KMS-11 (cell line): ENCODE measurements around the gene ZDHHC22.

ENCODE experiments used
- H2AFZ ChIP-seq: fragments of 200-600 bp; sonication (generic); 2 replicates; pipeline ENCODE4 v1.6.1; 2016; ENCODE audit warnings: antibody characterized with exemption, mixed run types, low read depth
- H3K27ac ChIP-seq: fragments of 200-600 bp; sonication (generic); 2 replicates; pipeline ENCODE4 v1.6.1; 2016; ENCODE audit warnings: mild to moderate bottlenecking, mixed run types
- H3K27me3 ChIP-seq: fragments of 200-600 bp; sonication (generic); 2 replicates; pipeline ENCODE4 v1.6.1; 2017; ENCODE audit warnings: mild to moderate bottlenecking, low read depth, mixed run types, moderate library complexity; ENCODE audit not compliant: insufficient read depth
- H3K36me3 ChIP-seq: fragments of 200-600 bp; sonication (generic); 2 replicates; pipeline ENCODE4 v1.6.1; 2017; ENCODE audit warnings: mild to moderate bottlenecking, mixed run types; ENCODE audit not compliant: insufficient read depth
- H3K4me1 ChIP-seq: fragments of 200-600 bp; sonication (generic); 2 replicates; pipeline ENCODE4 v1.6.1; 2016; ENCODE audit warnings: mild to moderate bottlenecking, low read depth, mixed run types; ENCODE audit not compliant: poor library complexity, severe bottlenecking
- H3K4me2 ChIP-seq: fragments of 200-600 bp; sonication (generic); 2 replicates; pipeline ENCODE4 v1.7.0; 2016; ENCODE audit warnings: mild to moderate bottlenecking, mixed run types
- H3K4me3 ChIP-seq: fragments of 200-600 bp; sonication (generic); IDR thresholded peaks from 2 replicates; pipeline ENCODE4 v1.6.1; 2017; ENCODE audit warnings: low read depth, low read length, mixed read lengths; ENCODE audit not compliant: insufficient read depth
- H3K79me2 ChIP-seq: fragments of 200-600 bp; sonication (generic); 2 replicates; pipeline ENCODE4 v1.6.1; 2016; ENCODE audit warnings: low read depth, mixed run types; ENCODE audit not compliant: insufficient read depth
- H3K9ac ChIP-seq: fragments of 200-600 bp; sonication (generic); 2 replicates; pipeline ENCODE4 v1.6.1; 2016; ENCODE audit warnings: mild to moderate bottlenecking, mixed run types
- H4K20me1 ChIP-seq: fragments of 200-600 bp; sonication (generic); 2 replicates; pipeline ENCODE4 v1.6.1; 2016; ENCODE audit warnings: mild to moderate bottlenecking, mixed run types; ENCODE audit not compliant: insufficient read depth
- CTCF ChIP-seq: fragments of 200-600 bp; sonication (generic); conservative IDR thresholded peaks from 2 replicates; pipeline ENCODE4 v1.6.1; 2017; ENCODE audit warnings: low read depth, mild to moderate bottlenecking, antibody characterized with exemption, low read length, moderate library complexity, mixed read lengths

The ZDHHC22 gene

GRCh38 chr14:77181603-77182437, 40.2 kb upstream of the ZDHHC22 start, which contains the start of gene TMEM63C:
Gene TMEM63C (plus strand): TSS chr14:77181798. CDS start chr14:77218814, 37,016 bp downstream.
- Histone ChIP-seq H3K9ac (peak within 1 kb of the TSS; percentile 49; the same call in 1 of the 2 replicates), H3K36me3 (no peaks in the 10 kb centered on the region), H3K4me2 (peak within 1 kb of the TSS; percentile 71), H3K27ac (no peak within 1 kb of the TSS), H3K4me1 (peaks cover 9% of the 10 kb centered on the region), H3K27me3 (no peaks in the 10 kb centered on the region), H3K79me2 (no peaks in the 10 kb centered on the region), H3K4me3 (no peak within 1 kb of the TSS), H2AFZ (peak within 1 kb of the TSS; percentile 84), H4K20me1 (no peaks in the 10 kb centered on the region)
- no peak for TF ChIP-seq CTCF

- Histone ChIP-seq H3K36me3 (no peaks in the 10 kb centered on the region), H3K27ac (no peak overlapping the region), H3K9ac (no peak overlapping the region), H3K79me2 (no peaks in the 10 kb centered on the region), H4K20me1 (no peaks in the 10 kb centered on the region), H3K4me3 (no peak overlapping the region), H3K4me2 (peak overlapping the region; percentile 71), H3K27me3 (no peaks in the 10 kb centered on the region), H2AFZ (peak overlapping the region; percentile 84), H3K4me1 (peaks cover 9% of the 10 kb centered on the region)
- TF ChIP-seq CTCF = no peak
Measured at GRCh38 chr14:77180726-77181602, 39.4 kb upstream of the ZDHHC22 start.

- Histone ChIP-seq H3K79me2 (no peaks in the 10 kb centered on the region), H3K27ac (no peak overlapping the region), H3K27me3 (no peaks in the 10 kb centered on the region), H3K4me1 (peaks cover 9% of the 10 kb centered on the region), H2AFZ (no peak overlapping the region), H3K9ac (no peak overlapping the region), H4K20me1 (no peaks in the 10 kb centered on the region), H3K4me2 (no peak overlapping the region), H3K4me3 (no peak overlapping the region), H3K36me3 (no peaks in the 10 kb centered on the region)
- no peak for TF ChIP-seq CTCF
Measured at GRCh38 chr14:77178656-77179055, 37.1 kb upstream of the ZDHHC22 start.

GRCh38 chr14:77177702-77178101, 36.1 kb upstream of the ZDHHC22 start:
- H3K4me3 ChIP-seq = no peak overlapping the region

More at GRCh38 chr14:77177702-77178101, 36.1 kb upstream of the ZDHHC22 start:
- H3K36me3 ChIP-seq = no peaks in the 10 kb centered on the region
- H3K27me3 ChIP-seq = no peaks in the 10 kb centered on the region
- no peak overlapping the region for H3K27ac ChIP-seq
- peaks cover 9% of the 10 kb centered on the region for H3K4me1 ChIP-seq
- no peak overlapping the region for H2AFZ ChIP-seq
- no peaks in the 10 kb centered on the region for H3K79me2 ChIP-seq
- no peaks in the 10 kb centered on the region for H4K20me1 ChIP-seq
- no peak overlapping the region for H3K9ac ChIP-seq
- no peak for TF ChIP-seq CTCF
- no peak overlapping the region for H3K4me2 ChIP-seq
